Measurements from ENCODE around the gene MLLT10. TPM values are rescaled to one million over a fixed set of nuclear protein-coding genes. Genes with fewer than 3 reads are reported as not detected.
"Not testable (repeated sequence)": the region's sequence is repeated elsewhere in the genome, so short reads cannot be mapped to it uniquely, and the experiment has no call there.

The MLLT10 gene
- total RNA-seq, 1 donor from 2014 or later, result 43.9 TPM

DNA sequence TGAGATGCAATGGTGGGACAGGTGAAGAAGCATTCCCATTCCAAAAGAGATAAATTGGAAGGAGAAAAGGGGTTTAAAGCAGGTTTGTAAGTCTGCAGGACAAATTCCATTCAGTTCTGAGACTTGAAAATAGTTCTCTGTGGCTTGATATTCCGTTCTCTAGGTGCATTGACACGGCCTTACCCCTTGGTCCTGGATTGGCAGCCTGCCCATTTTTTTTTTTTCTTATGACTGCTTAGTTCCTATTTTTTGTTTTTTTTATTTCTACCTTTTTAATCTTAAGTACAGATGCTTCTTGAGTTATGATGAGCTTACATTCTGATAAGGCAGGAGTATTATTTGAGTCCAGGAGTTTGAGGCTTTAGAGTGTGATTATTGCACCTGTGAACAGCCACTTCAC, 70.6 kb downstream of the MLLT10 start:
- H3K27me3 Mint-ChIP-seq (ENCODE audit: unreplicated experiment), result no peaks in the 10 kb centered on the region
- no peak overlapping the region for H3K4me3 Mint-ChIP-seq (ENCODE audit: unreplicated experiment)
- peaks cover 18% of the 10 kb centered on the region for H3K4me1 Mint-ChIP-seq (ENCODE audit: unreplicated experiment)
- TF ChIP-seq, protein P1, sequence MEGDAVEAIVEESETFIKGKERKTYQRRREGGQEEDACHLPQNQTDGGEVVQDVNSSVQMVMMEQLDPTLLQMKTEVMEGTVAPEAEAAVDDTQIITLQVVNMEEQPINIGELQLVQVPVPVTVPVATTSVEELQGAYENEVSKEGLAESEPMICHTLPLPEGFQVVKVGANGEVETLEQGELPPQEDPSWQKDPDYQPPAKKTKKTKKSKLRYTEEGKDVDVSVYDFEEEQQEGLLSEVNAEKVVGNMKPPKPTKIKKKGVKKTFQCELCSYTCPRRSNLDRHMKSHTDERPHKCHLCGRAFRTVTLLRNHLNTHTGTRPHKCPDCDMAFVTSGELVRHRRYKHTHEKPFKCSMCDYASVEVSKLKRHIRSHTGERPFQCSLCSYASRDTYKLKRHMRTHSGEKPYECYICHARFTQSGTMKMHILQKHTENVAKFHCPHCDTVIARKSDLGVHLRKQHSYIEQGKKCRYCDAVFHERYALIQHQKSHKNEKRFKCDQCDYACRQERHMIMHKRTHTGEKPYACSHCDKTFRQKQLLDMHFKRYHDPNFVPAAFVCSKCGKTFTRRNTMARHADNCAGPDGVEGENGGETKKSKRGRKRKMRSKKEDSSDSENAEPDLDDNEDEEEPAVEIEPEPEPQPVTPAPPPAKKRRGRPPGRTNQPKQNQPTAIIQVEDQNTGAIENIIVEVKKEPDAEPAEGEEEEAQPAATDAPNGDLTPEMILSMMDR (IDR thresholded peaks at IDR 0.05), result no peak
- no peak for DNase-seq (ENCODE audit: extremely low spot score, unreplicated experiment)
- no peak overlapping the region for H3K27ac Mint-ChIP-seq (ENCODE audit: unreplicated experiment)
- H3K9me3 Mint-ChIP-seq (ENCODE audit: unreplicated experiment), result peaks cover 19% of the 10 kb centered on the region
- peaks cover 33% of the 10 kb centered on the region for H3K36me3 Mint-ChIP-seq (ENCODE audit: unreplicated experiment)

DNA sequence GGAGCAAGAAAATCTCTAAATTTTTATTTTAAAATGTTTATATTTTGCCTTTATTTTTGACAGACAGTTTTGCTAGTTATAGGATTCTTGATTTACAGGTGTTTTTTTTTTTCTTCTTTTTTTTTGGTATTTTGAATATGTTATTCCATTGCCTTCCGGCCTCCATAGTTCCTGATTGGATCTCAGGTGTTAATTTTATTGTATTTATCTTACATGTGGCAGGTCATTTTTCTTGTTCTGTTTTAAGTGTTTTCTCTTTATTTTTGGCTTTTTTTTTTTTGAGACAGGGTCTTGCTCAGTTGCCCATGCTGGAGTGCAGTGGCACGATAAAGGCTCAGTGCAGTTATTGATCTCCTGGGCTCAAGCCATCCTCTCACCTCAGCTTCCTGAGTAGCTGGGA, 73.9 kb downstream of the MLLT10 start:
- peaks cover 21% of the 10 kb centered on the region for H3K9me3 Mint-ChIP-seq (ENCODE audit: unreplicated experiment)
- H3K4me3 Mint-ChIP-seq (ENCODE audit: unreplicated experiment), result no peak overlapping the region
- peaks cover 39% of the 10 kb centered on the region for H3K36me3 Mint-ChIP-seq (ENCODE audit: unreplicated experiment)
- H3K27ac Mint-ChIP-seq (ENCODE audit: unreplicated experiment), result no peak overlapping the region
- H3K4me1 Mint-ChIP-seq (ENCODE audit: unreplicated experiment), result peaks cover 2% of the 10 kb centered on the region
- no peak for DNase-seq (ENCODE audit: extremely low spot score, unreplicated experiment)
- H3K27me3 Mint-ChIP-seq (ENCODE audit: unreplicated experiment), result no peaks in the 10 kb centered on the region
- TF ChIP-seq, protein P1 (IDR thresholded peaks at IDR 0.05), result no peak

GRCh38 chr10:21614000-21614399, 80.0 kb downstream of the MLLT10 start:
- H3K27me3 Mint-ChIP-seq (ENCODE audit: unreplicated experiment), result no peaks in the 10 kb centered on the region
- H3K4me1 Mint-ChIP-seq (ENCODE audit: unreplicated experiment), result no peaks in the 10 kb centered on the region
- peaks cover 8% of the 10 kb centered on the region for H3K9me3 Mint-ChIP-seq (ENCODE audit: unreplicated experiment)
- no peak overlapping the region for H3K4me3 Mint-ChIP-seq (ENCODE audit: unreplicated experiment)
- no peak for DNase-seq (ENCODE audit: extremely low spot score, unreplicated experiment)
- peaks cover 27% of the 10 kb centered on the region for H3K36me3 Mint-ChIP-seq (ENCODE audit: unreplicated experiment)
- TF ChIP-seq, protein P1 (IDR thresholded peaks at IDR 0.05), result no peak
- no peak overlapping the region for H3K27ac Mint-ChIP-seq (ENCODE audit: unreplicated experiment)

DNA sequence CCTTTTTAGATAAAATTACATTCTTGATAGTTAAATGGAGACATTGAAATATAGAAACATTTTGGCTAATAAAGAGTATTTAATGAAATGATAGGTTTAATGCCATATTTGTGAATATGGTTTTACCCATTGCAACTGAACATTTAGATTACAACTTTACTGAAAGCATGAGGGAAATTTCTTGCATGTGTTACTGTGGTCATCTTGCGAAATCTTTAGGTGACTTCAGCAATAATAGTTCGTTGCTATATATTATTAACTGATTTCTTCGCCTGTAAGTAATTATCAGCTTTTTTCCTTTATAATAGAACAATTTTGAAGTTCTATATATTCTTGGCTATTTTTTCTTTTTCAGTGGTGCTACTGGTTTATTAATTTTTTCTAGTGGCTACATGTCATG, 83.2 kb downstream of the MLLT10 start:
- DNase-seq (ENCODE audit: extremely low spot score, unreplicated experiment), result no peak
- Mint-ChIP-seq H3K9me3 (ENCODE audit: unreplicated experiment) (no peaks in the 10 kb centered on the region), H3K4me3 (ENCODE audit: unreplicated experiment) (no peak overlapping the region), H3K36me3 (ENCODE audit: unreplicated experiment) (peaks cover 16% of the 10 kb centered on the region), H3K27me3 (ENCODE audit: unreplicated experiment) (no peaks in the 10 kb centered on the region), H3K4me1 (ENCODE audit: unreplicated experiment) (no peaks in the 10 kb centered on the region), H3K27ac (ENCODE audit: unreplicated experiment) (no peak overlapping the region)
- TF ChIP-seq, protein P1 (IDR thresholded peaks at IDR 0.05), result no peak

GRCh38 chr10:21623291-21623690, 89.3 kb downstream of the MLLT10 start:
- Mint-ChIP-seq H3K4me1 (ENCODE audit: unreplicated experiment) (peaks cover 3% of the 10 kb centered on the region), H3K27me3 (ENCODE audit: unreplicated experiment) (no peaks in the 10 kb centered on the region), H3K36me3 (ENCODE audit: unreplicated experiment) (peaks cover 38% of the 10 kb centered on the region), H3K9me3 (ENCODE audit: unreplicated experiment) (no peaks in the 10 kb centered on the region), H3K4me3 (ENCODE audit: unreplicated experiment) (no peak overlapping the region), H3K27ac (ENCODE audit: unreplicated experiment) (no peak overlapping the region)
- no peak for DNase-seq (ENCODE audit: extremely low spot score, unreplicated experiment)
- TF ChIP-seq, protein P1 (IDR thresholded peaks at IDR 0.05), result no peak

GRCh38 chr10:21624421-21624820, 90.4 kb downstream of the MLLT10 start:
- Mint-ChIP-seq H3K36me3 (ENCODE audit: unreplicated experiment) (peaks cover 38% of the 10 kb centered on the region), H3K27ac (ENCODE audit: unreplicated experiment) (peak overlapping the region; percentile 23)
- H3K4me3 Mint-ChIP-seq (ENCODE audit: unreplicated experiment); H3K9me3 Mint-ChIP-seq (ENCODE audit: unreplicated experiment); DNase-seq (ENCODE audit: extremely low spot score, unreplicated experiment); H3K27me3 Mint-ChIP-seq (ENCODE audit: unreplicated experiment); H3K4me1 Mint-ChIP-seq (ENCODE audit: unreplicated experiment): not testable (repeated sequence)

All from osteocyte (in vitro differentiated cells).